Measurements from ENCODE around the gene UBXN1.
A peak's percentile ranks its signal among the peaks of the same experiment; 100 is the strongest.

Gene UBXN1, protein sequence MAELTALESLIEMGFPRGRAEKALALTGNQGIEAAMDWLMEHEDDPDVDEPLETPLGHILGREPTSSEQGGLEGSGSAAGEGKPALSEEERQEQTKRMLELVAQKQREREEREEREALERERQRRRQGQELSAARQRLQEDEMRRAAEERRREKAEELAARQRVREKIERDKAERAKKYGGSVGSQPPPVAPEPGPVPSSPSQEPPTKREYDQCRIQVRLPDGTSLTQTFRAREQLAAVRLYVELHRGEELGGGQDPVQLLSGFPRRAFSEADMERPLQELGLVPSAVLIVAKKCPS

DNA sequence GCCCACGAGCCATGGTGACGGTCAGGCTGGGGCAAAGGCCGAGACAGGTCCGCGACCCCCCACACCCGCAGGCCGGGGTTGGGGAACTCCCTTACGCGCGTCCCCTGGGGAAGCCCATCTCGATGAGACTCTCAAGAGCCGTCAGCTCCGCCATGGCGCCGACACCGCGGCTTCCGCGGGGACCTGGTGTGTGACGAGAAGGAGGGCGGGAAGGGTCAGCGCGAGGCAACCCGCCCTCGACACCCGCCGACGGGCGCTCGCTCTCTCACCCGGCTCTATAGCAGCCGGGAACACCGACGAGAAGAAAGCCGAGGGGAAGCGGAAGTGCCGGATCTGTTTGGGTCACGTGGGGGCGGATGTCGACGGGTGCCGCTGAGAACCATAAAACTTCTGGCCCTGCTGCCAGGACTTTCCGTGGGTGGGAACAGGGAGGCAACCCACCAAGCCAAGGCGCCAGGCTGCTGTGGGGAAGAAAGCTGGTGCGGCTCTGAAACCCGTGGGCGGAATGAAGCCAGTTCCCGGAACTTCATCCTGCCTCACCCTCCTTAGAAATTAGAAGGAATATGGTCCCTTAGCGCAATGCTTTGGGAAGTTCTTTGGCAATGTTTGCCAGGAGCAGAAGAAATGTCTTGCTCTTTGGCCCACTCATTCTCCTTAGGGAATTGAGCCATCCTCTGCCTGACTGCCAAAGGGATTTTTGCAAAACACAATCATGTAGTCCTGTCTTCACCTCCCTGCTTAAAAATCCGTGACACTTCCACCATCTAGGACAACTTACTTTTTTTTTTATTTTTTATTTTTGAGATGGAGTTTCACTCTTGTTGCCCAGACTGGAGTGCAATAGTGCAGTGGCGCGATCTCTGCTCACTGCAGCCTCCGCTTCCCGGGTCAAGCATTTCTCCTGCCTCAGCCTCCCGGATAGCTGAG lies at the start of gene UBXN1:
Gene UBXN1 (minus strand): TSS at position 304 of the 927 bp plus-strand sequence. CDS start 150 bp downstream, at position 154.
- TF ChIP-seq, protein P1, sequence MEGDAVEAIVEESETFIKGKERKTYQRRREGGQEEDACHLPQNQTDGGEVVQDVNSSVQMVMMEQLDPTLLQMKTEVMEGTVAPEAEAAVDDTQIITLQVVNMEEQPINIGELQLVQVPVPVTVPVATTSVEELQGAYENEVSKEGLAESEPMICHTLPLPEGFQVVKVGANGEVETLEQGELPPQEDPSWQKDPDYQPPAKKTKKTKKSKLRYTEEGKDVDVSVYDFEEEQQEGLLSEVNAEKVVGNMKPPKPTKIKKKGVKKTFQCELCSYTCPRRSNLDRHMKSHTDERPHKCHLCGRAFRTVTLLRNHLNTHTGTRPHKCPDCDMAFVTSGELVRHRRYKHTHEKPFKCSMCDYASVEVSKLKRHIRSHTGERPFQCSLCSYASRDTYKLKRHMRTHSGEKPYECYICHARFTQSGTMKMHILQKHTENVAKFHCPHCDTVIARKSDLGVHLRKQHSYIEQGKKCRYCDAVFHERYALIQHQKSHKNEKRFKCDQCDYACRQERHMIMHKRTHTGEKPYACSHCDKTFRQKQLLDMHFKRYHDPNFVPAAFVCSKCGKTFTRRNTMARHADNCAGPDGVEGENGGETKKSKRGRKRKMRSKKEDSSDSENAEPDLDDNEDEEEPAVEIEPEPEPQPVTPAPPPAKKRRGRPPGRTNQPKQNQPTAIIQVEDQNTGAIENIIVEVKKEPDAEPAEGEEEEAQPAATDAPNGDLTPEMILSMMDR (conservative IDR thresholded peaks at IDR 0.05), result no peak
- TF ChIP-seq ZFX (IDR thresholded peaks at IDR 0.05), result no peak
- peak within 1 kb of the TSS; percentile 83 for H3K27ac ChIP-seq

DNA sequence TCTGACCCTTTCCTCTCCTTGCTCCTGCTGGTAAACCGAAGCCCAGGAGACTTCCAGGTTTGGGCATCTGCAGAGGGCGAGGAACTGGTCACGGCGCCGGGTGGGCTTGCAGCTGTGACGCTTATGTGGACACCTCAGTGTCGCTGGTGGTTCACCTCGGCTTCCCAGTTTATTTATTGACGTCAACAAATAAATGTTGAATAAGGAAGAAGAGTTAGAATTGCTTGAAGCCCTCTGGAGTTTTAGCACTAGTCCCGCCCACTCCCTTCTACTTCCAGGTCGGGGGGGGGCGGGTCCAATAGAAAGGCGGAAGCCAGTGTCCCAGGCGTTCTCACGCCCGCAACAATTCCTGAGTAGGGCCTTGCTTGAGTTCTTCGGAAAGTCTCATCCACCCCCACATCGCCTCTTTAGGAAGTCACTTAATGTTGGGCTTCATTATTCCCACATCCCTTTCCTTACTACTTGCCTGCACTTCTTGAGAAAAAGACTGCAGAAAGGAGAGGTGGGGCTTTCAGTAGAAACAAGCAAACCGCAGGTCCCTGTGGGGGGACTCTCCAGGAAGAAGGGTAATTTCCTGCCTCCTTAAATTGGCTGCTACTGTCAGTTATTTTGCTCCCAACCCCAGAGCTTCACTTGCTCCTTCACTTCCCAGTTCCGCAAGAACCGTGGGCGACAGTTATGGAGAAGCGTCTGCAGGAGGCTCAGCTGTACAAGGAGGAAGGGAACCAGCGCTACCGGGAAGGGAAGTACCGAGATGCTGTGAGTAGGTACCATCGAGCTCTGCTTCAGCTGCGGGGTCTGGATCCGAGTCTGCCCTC lies 49.5 kb upstream of the UBXN1 start, which contains the start of gene TTC9C:
Gene TTC9C (plus strand): TSS at position 316 of the 818 bp plus-strand sequence. CDS start 363 bp downstream, at position 679.
- peak within 1 kb of the TSS; percentile 97 for H3K27ac ChIP-seq
- TF ChIP-seq, protein P1 (conservative IDR thresholded peaks at IDR 0.05), result no peak
- no peak; the same call in 1 of the 2 replicates for TF ChIP-seq ZFX (IDR thresholded peaks at IDR 0.05)

DNA sequence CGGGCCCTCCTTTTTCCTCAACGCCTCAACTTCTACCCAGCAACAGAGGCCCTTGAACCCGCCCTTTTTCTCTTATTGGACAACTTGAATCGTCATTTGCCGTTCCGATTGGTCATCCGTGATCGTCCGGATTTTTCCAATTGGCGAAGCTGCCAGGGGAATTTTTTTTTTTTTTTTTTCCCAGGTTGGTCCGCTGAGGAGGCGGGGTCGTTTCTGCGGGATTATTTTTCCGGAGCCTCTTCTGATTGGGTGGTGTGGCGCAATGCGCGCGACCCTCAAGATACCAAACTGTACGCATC lies 48.9 kb upstream of the UBXN1 start:
- H3K27ac ChIP-seq, result peak overlapping the region; percentile 97
- no peak for TF ChIP-seq ZFX (IDR thresholded peaks at IDR 0.05)
- TF ChIP-seq, protein P1 (conservative IDR thresholded peaks at IDR 0.05), result no peak

DNA sequence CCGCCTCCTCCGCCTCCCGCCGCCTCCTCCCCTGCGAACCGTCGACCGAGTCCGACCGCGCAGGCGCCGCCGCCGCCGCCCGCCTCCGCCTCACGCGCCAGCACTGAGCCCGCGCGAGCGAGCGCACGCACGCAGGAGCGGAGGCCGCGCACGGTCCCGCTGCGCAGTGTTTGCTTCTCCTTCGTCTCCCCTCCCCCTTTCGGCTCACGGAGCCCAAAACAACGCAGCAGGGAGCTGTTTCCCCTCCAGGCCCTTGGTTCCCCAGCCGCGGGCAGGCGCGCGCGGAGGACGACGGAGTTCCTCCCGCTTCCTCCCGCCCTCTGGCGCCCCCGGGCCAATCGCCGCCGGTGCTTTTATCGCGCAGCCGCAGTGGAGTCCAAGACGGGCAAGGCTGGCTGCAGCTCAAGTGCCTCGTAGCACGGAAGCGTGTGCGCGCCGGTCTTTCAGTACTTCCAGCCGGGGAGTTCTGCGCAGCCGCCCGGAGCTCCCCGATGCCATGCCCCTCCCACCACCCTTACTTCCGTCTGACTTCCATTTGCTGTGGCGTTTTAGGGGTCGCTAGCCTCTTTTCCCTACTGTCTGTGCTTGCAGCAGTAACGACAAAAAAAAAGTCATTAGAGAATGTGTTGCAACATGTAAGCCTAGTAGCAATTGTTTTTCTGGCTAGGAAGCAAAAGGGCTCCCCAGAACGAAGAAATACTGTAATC lies 48.4 kb upstream of the UBXN1 start, which contains the start of gene HNRNPUL2:
Gene HNRNPUL2 (minus strand): TSS at position 293 of the 707 bp plus-strand sequence. CDS start 301 bp downstream, outside the sequence.
- TF ChIP-seq, protein P1 (conservative IDR thresholded peaks at IDR 0.05), result no peak
- peak; percentile 61 for TF ChIP-seq ZFX (IDR thresholded peaks at IDR 0.05)
- H3K27ac ChIP-seq, result peak within 1 kb of the TSS; percentile 97

DNA sequence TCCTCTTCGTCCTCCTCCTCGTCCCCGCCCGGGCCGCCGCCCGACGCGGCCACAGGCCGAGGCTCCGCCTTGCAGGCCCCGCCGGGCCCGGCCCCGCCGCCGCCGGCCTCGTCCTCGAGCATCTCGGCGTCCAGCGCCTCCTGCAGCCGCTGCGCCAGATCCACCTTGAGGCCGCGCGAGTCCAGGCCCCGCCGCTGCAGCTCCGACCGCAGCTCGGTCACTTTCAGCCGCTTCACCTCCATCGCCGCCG lies 48.0 kb upstream of the UBXN1 start:
- peak overlapping the region; percentile 97 for H3K27ac ChIP-seq

More for the DNA sequence above, 48.0 kb upstream of the UBXN1 start:
- TF ChIP-seq, protein P1 (conservative IDR thresholded peaks at IDR 0.05), result no peak
- peak; percentile 98 for TF ChIP-seq ZFX (IDR thresholded peaks at IDR 0.05)
